Ovary (tissue), 3 donors: ENCODE measurements around the gene CFAP100.

ENCODE experiments used
- POLR2A ChIP-seq: fragments of 450-650 bp; IDR thresholded peaks from one replicate; pipeline ENCODE4 v1.6.1; 2017; ENCODE audit warnings: antibody characterized with exemption, mild to moderate bottlenecking, moderate library complexity
- TF ChIP-seq, protein P1 (sequence below), 3 donors: fragments of 450-650 bp in 2 of 3; fragments of 200-600 bp in 1 of 3; IDR thresholded peaks; one replicate each; pipeline versions ENCODE4 v1.5.1 to v1.8.0; 2016 to 2022; ENCODE audit warnings: antibody characterized with exemption in 3 of 3, mild to moderate bottlenecking in 1 of 3
- donor health status: DM: no; HTN: no; CAD: no.

DNA sequence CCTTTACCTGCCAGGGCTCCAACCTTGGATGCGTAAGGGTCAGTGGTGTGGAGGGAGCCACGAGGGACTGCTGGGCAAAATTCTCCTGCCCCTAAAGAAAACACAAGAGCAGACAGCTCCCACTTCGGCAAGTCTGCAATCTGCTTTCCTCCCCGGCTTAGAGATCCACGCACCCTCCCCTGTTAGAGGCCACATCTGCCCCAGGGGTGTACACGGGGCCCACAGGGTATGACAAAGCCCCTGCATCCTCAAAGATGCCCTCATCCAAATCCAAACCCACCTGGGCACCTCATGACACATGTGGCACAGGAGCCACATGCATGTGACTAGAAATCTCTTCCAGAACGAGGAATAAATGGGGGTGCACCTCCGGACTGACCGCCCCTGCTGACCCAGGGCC, 55.5 kb downstream of the CFAP100 start:
- TF ChIP-seq POLR2A = no peak
- TF ChIP-seq, protein P1, sequence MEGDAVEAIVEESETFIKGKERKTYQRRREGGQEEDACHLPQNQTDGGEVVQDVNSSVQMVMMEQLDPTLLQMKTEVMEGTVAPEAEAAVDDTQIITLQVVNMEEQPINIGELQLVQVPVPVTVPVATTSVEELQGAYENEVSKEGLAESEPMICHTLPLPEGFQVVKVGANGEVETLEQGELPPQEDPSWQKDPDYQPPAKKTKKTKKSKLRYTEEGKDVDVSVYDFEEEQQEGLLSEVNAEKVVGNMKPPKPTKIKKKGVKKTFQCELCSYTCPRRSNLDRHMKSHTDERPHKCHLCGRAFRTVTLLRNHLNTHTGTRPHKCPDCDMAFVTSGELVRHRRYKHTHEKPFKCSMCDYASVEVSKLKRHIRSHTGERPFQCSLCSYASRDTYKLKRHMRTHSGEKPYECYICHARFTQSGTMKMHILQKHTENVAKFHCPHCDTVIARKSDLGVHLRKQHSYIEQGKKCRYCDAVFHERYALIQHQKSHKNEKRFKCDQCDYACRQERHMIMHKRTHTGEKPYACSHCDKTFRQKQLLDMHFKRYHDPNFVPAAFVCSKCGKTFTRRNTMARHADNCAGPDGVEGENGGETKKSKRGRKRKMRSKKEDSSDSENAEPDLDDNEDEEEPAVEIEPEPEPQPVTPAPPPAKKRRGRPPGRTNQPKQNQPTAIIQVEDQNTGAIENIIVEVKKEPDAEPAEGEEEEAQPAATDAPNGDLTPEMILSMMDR (IDR thresholded peaks at IDR 0.05) = no peak
